Gastrocnemius medialis (tissue), 4 donors: ENCODE results near the gene BBS5.
"Not testable (repeated sequence)": the region's sequence is repeated elsewhere in the genome, so short reads cannot be mapped to it uniquely, and the experiment has no call there.

Experiments
- CTCF ChIP-seq, 5 experiments: fragments of 450-650 bp in 3 of 5; fragments of 200-600 bp in 2 of 5; sonication (generic) in 2 of 5; IDR thresholded peaks in 4 of 5; conservative IDR thresholded peaks in 1 of 5; 1 replicate in 4 of 5; 2 replicates in 1 of 5; pipeline ENCODE4 v1.5.1; 2016 to 2019; ENCODE audit warnings: antibody characterized with exemption in 5 of 5, mild to moderate bottlenecking in 3 of 5, moderate library complexity in 3 of 5
- POLR2A ChIP-seq, 2 donors: fragments of 450-650 bp; IDR thresholded peaks; one replicate each; pipeline ENCODE4 v1.6.1; 2017; ENCODE audit warnings: antibody characterized with exemption in 2 of 2, mild to moderate bottlenecking in 2 of 2, moderate library complexity in 2 of 2

GRCh38 chr2:169539460-169539859, 60.2 kb downstream of the BBS5 start:
- not testable (repeated sequence) for TF ChIP-seq CTCF (IDR thresholded peaks at IDR 0.05 in 4 of 5, conservative IDR thresholded peaks at IDR 0.05 in 1 of 5); POLR2A (IDR thresholded peaks at IDR 0.05)
